Loucy (cell line): Measurements from ENCODE around the gene CAPN14.

Experiments
- H2AFZ ChIP-seq: fragments of 200-600 bp; sonication (generic); 2 replicates; pipeline ENCODE4 v1.6.0; 2016; ENCODE audit warnings: antibody characterized with exemption, mild to moderate bottlenecking, low read length, moderate library complexity
- H3F3A ChIP-seq: fragments of 200-600 bp; 2 replicates; pipeline ENCODE4 v1.6.0; 2016; ENCODE audit warnings: antibody characterized with exemption, low read depth, mild to moderate bottlenecking
- H3K27me3 ChIP-seq: fragments of 200-600 bp; sonication (generic); 2 replicates; pipeline ENCODE4 v1.6.1; 2014; ENCODE audit warnings: low read length, mild to moderate bottlenecking; ENCODE audit not compliant: insufficient read depth, poor library complexity, severe bottlenecking
- H3K36me3 ChIP-seq: fragments of 200-600 bp; sonication (generic); 2 replicates; pipeline ENCODE4 v1.6.1; 2016; ENCODE audit warnings: low read length; ENCODE audit not compliant: insufficient read depth
- H3K4me1 ChIP-seq: fragments of 200-600 bp; sonication (generic); 2 replicates; pipeline ENCODE4 v1.5.1; 2014; ENCODE audit warnings: low read length, mild to moderate bottlenecking; ENCODE audit not compliant: insufficient read depth, poor library complexity, severe bottlenecking
- H3K4me2 ChIP-seq: fragments of 200-600 bp; sonication (generic); 2 replicates; pipeline ENCODE4 v1.6.0; 2014; ENCODE audit warnings: antibody characterized with exemption, low read length, low read depth, mild to moderate bottlenecking; ENCODE audit not compliant: poor library complexity, severe bottlenecking
- H3K4me3 ChIP-seq: fragments of 200-600 bp; sonication (generic); 2 replicates; pipeline ENCODE4 v1.5.1; 2014; ENCODE audit warnings: low read length, mild to moderate bottlenecking, mixed read lengths; ENCODE audit not compliant: poor library complexity, severe bottlenecking
- H3K79me2 ChIP-seq: fragments of 200-600 bp; sonication (generic); 2 replicates; pipeline ENCODE4 v1.6.1; 2014; ENCODE audit warnings: low read length; ENCODE audit not compliant: insufficient read depth
- H3K9ac ChIP-seq: fragments of 200-600 bp; sonication (generic); 2 replicates; pipeline ENCODE4 v1.6.0; 2014; ENCODE audit warnings: mild to moderate bottlenecking, low read depth, low read length, moderate library complexity; ENCODE audit not compliant: poor library complexity, severe bottlenecking
- H3K9me2 ChIP-seq: fragments of 200-600 bp; sonication (generic); replicated peaks from 2 replicates; pipeline ENCODE4 v1.6.1; 2016; ENCODE audit warnings: low read depth, low read length, mixed read lengths
- H3K9me3 ChIP-seq: fragments of 200-600 bp; sonication (generic); 2 replicates; pipeline ENCODE4 v1.6.1; 2014; ENCODE audit warnings: mild to moderate bottlenecking, antibody characterized with exemption, low read length, low read depth; ENCODE audit not compliant: insufficient read depth
- H4K20me1 ChIP-seq: fragments of 200-600 bp; sonication (generic); 2 replicates; pipeline ENCODE4 v1.6.0; 2014; ENCODE audit warnings: antibody characterized with exemption, low read length, mild to moderate bottlenecking; ENCODE audit not compliant: insufficient read depth, poor library complexity, severe bottlenecking
- CTCF ChIP-seq: fragments of 200-600 bp; sonication (generic); conservative IDR thresholded peaks from 2 replicates; pipeline ENCODE4 v1.5.1; 2014; ENCODE audit warnings: mild to moderate bottlenecking, antibody characterized with exemption, low read length
- EZH2phosphoT487 ChIP-seq: fragments of 200-600 bp; IDR thresholded peaks from 2 replicates; pipeline ENCODE4 v1.6.1; 2018; ENCODE audit warnings: antibody characterized with exemption, mild to moderate bottlenecking, moderate library complexity, borderline replicate concordance

The CAPN14 gene

GRCh38 chr2:31214444-31214915, 2.8 kb downstream of the CAPN14 start:
- H3K79me2 ChIP-seq: no peaks in the 10 kb centered on the region
- H3K4me1 ChIP-seq: peaks cover 59% of the 10 kb centered on the region
- no peaks in the 10 kb centered on the region for H3K27me3 ChIP-seq
- no peaks in the 10 kb centered on the region for H3F3A ChIP-seq
- H3K36me3 ChIP-seq: no peaks in the 10 kb centered on the region
- no peaks in the 10 kb centered on the region for H4K20me1 ChIP-seq
- H3K9me3 ChIP-seq: no peaks in the 10 kb centered on the region
- peak overlapping the region; percentile 9 for H3K4me3 ChIP-seq
- no peaks in the 10 kb centered on the region for H3K9me2 ChIP-seq
- H2AFZ ChIP-seq: peak overlapping the region; percentile 42
- H3K4me2 ChIP-seq: peak overlapping the region; percentile 54
- TF ChIP-seq CTCF (no peak), EZH2phosphoT487 (no peak)
- H3K9ac ChIP-seq: no peak overlapping the region

GRCh38 chr2:31213601-31214443, 3.5 kb downstream of the CAPN14 start:
- H3K27me3 ChIP-seq: no peaks in the 10 kb centered on the region
- H3K4me3 ChIP-seq: peak overlapping the region; percentile 9
- no peak overlapping the region for H3K9ac ChIP-seq
- peak overlapping the region; percentile 42 for H2AFZ ChIP-seq
- peak overlapping the region; percentile 54 for H3K4me2 ChIP-seq
- no peaks in the 10 kb centered on the region for H3K79me2 ChIP-seq
- no peak for TF ChIP-seq CTCF
- TF ChIP-seq EZH2phosphoT487: no peak
- no peaks in the 10 kb centered on the region for H4K20me1 ChIP-seq
- no peaks in the 10 kb centered on the region for H3F3A ChIP-seq
- H3K9me3 ChIP-seq: no peaks in the 10 kb centered on the region
- H3K9me2 ChIP-seq: no peaks in the 10 kb centered on the region
- no peaks in the 10 kb centered on the region for H3K36me3 ChIP-seq
- peaks cover 53% of the 10 kb centered on the region for H3K4me1 ChIP-seq

GRCh38 chr2:31212659-31213600, 4.4 kb downstream of the CAPN14 start:
- Histone ChIP-seq H3K4me3 (no peak overlapping the region), H3K9ac (no peak overlapping the region), H3K4me1 (peaks cover 47% of the 10 kb centered on the region), H4K20me1 (no peaks in the 10 kb centered on the region), H3K36me3 (no peaks in the 10 kb centered on the region), H2AFZ (no peak overlapping the region), H3K27me3 (no peaks in the 10 kb centered on the region), H3K79me2 (no peaks in the 10 kb centered on the region), H3K4me2 (no peak overlapping the region), H3F3A (no peaks in the 10 kb centered on the region), H3K9me2 (no peaks in the 10 kb centered on the region), H3K9me3 (no peaks in the 10 kb centered on the region)
- TF ChIP-seq EZH2phosphoT487 (no peak), CTCF (no peak)
